Vagina (tissue), 2 donors: ENCODE results near the gene TAX1BP3. TPM values are rescaled to one million over a fixed set of nuclear protein-coding genes. Genes with fewer than 3 reads are reported as not detected.

Source experiments
- DNase-seq, 2 donors: peaks; one replicate each; pipeline ENCODE4 v3.0.0-alpha.2; 2017; ENCODE audit errors: extremely low spot score in 2 of 2
- H3K27ac ChIP-seq: fragments of 200-600 bp; sonication (generic); one replicate; pipeline ENCODE4 v1.5.1; 2019
- H3K27me3 ChIP-seq: fragments of 200-600 bp; sonication (generic); one replicate; pipeline ENCODE4 v1.5.1; 2019
- H3K36me3 ChIP-seq, 2 donors: fragments of 200-600 bp; sonication (generic); one replicate each; pipeline ENCODE4 v1.5.1; 2017 to 2019
- H3K4me1 ChIP-seq: fragments of 200-600 bp; sonication (generic); one replicate; pipeline ENCODE4 v1.5.1; 2019
- H3K4me3 ChIP-seq, 2 donors: fragments of 200-600 bp; sonication (generic); 1 replicate in 1 of 2; 2 replicates in 1 of 2; pipeline ENCODE4 v1.5.1; 2016 to 2019
- H3K9me3 ChIP-seq: fragments of 200-600 bp; sonication (generic); one replicate; pipeline ENCODE4 v1.5.1; 2019
- POLR2A ChIP-seq, 2 donors: fragments of 450-650 bp; IDR thresholded peaks; one replicate each; pipeline ENCODE4 v1.6.1; 2017; ENCODE audit warnings: antibody characterized with exemption in 2 of 2, mild to moderate bottlenecking in 2 of 2, moderate library complexity in 2 of 2
- POLR2AphosphoS5 ChIP-seq, 2 donors: sonication (generic); formaldehyde crosslinking; IDR thresholded peaks; one replicate each; pipeline ENCODE4 v1.9.0; 2017; ENCODE audit warnings: antibody characterized with exemption in 2 of 2, mild to moderate bottlenecking in 2 of 2, low read depth in 1 of 2; ENCODE audit not compliant: insufficient read depth in 1 of 2
- intact Hi-C: fragments of 100-400 bp; cut with DNase I; formaldehyde crosslinking; loops from one replicate; pipeline ENCODE4 v1.15.1; 2023
- total RNA-seq: library from RNA; depleted of rRNA; stranded (reverse); fragments of >200 nt; gene quantifications from one replicate; pipeline ENCODE4 v1.2.3, GENCODE V29; 2016
- TF ChIP-seq, protein P1 (sequence below), 3 experiments: fragments of 450-650 bp in 2 of 3; fragments of 200-600 bp in 1 of 3; sonication (generic) in 1 of 3; IDR thresholded peaks; one replicate each; pipeline ENCODE4 v1.5.1; 2017 to 2019; ENCODE audit warnings: antibody characterized with exemption in 3 of 3, mild to moderate bottlenecking in 2 of 3, moderate library complexity in 2 of 3

The TAX1BP3 gene
- total RNA-seq, 1 donor from 2014 or later = 78.1 TPM

DNA sequence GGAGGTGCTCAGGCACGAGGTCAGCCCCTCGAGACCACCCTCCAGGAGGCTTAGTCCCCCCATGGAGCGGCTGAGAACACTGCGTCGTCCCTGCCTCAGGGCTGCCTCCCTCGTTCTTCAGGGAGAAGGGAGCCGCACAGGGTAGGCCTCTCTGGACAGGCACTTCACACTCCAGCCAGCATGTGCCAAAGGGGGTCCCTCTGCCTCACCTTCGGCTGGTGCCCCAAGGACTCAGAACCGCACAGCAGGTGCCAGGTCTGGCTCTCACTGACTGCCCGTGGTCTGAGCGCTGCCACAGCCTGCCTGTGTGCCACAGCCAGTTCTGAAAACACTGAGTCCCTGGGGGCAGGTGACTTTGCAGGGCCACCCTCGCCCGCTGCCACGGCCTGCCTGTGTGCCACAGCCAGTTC lies 20.5 kb upstream of the TAX1BP3 start:
- H3K27me3 ChIP-seq = no peaks in the 10 kb centered on the region
- intact Hi-C loops = no loop called here
- H3K4me3 ChIP-seq = no peak overlapping the region
- H3K36me3 ChIP-seq = no peaks in the 10 kb centered on the region
- H3K27ac ChIP-seq = no peak overlapping the region
- TF ChIP-seq, protein P1, sequence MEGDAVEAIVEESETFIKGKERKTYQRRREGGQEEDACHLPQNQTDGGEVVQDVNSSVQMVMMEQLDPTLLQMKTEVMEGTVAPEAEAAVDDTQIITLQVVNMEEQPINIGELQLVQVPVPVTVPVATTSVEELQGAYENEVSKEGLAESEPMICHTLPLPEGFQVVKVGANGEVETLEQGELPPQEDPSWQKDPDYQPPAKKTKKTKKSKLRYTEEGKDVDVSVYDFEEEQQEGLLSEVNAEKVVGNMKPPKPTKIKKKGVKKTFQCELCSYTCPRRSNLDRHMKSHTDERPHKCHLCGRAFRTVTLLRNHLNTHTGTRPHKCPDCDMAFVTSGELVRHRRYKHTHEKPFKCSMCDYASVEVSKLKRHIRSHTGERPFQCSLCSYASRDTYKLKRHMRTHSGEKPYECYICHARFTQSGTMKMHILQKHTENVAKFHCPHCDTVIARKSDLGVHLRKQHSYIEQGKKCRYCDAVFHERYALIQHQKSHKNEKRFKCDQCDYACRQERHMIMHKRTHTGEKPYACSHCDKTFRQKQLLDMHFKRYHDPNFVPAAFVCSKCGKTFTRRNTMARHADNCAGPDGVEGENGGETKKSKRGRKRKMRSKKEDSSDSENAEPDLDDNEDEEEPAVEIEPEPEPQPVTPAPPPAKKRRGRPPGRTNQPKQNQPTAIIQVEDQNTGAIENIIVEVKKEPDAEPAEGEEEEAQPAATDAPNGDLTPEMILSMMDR (IDR thresholded peaks at IDR 0.05) = no peak
- no peak for TF ChIP-seq POLR2A (IDR thresholded peaks at IDR 0.05)
- no peak for TF ChIP-seq POLR2AphosphoS5 (IDR thresholded peaks at IDR 0.05; ENCODE audit: insufficient read depth in 1 of 2, low read depth in 1 of 2)
- no peaks in the 10 kb centered on the region for H3K9me3 ChIP-seq
- DNase-seq = no peak
- no peaks in the 10 kb centered on the region for H3K4me1 ChIP-seq

DNA sequence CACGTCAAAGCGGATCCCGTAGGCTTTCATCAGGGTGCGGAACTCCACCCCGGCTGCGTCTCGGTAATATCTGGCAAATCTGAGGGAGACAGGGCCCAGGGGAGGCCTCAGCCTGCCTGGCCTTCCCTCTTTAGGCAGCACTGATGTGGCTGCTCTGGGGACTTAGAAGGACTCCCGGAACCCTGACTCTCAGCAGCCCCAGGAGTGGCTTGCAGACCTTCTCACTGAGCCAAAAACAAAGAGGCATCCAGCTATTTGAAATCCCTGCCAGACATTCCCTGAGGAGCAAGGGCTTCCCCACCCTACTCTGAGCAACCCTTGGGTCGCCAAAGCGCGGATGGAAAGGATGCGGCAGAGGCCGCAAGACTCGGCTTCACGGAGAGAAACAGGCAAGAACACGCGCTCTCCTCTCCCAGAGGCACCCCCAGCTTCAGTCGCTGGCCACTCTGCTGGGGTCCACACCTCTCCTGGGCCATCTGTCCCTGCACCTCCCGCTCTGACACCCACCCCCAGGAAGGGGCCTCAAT lies 19.7 kb upstream of the TAX1BP3 start:
- Histone ChIP-seq H3K27me3 (no peaks in the 10 kb centered on the region), H3K36me3 (no peaks in the 10 kb centered on the region), H3K9me3 (no peaks in the 10 kb centered on the region), H3K27ac (no peak overlapping the region), H3K4me1 (no peaks in the 10 kb centered on the region), H3K4me3 (no peak overlapping the region)
- intact Hi-C loops = no loop called here
- TF ChIP-seq, protein P1 (IDR thresholded peaks at IDR 0.05) = no peak
- no peak for TF ChIP-seq POLR2A (IDR thresholded peaks at IDR 0.05)
- DNase-seq = no peak

DNA sequence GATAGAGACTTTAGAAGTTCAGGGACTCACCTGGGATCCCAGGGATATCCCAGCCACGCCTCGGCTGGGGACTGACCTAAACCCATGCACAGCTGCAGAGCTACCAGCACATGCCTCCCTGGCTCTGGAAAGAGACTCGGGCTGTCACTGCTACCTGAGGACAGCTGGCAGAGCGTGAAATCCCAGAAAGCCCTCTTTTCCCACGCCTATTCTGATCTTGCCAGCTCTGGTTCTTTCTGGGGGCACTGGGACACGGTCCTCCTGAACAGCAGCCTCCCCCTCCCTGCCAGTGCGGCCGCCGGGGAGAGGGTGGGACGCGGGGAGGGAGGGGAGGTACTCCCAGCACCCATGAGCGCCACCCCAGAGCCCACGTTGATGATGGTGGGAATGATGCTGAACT lies 16.8 kb upstream of the TAX1BP3 start:
- Histone ChIP-seq H3K27ac (no peak overlapping the region), H3K4me1 (no peaks in the 10 kb centered on the region), H3K9me3 (no peaks in the 10 kb centered on the region), H3K27me3 (no peaks in the 10 kb centered on the region), H3K4me3 (no peak overlapping the region), H3K36me3 (no peaks in the 10 kb centered on the region)
- DNase-seq = no peak
- intact Hi-C loops = no loop called here
- TF ChIP-seq, protein P1 (IDR thresholded peaks at IDR 0.05) = no peak
- TF ChIP-seq POLR2A (IDR thresholded peaks at IDR 0.05) = no peak
- no peak for TF ChIP-seq POLR2AphosphoS5 (IDR thresholded peaks at IDR 0.05; ENCODE audit: insufficient read depth in 1 of 2, low read depth in 1 of 2)

DNA sequence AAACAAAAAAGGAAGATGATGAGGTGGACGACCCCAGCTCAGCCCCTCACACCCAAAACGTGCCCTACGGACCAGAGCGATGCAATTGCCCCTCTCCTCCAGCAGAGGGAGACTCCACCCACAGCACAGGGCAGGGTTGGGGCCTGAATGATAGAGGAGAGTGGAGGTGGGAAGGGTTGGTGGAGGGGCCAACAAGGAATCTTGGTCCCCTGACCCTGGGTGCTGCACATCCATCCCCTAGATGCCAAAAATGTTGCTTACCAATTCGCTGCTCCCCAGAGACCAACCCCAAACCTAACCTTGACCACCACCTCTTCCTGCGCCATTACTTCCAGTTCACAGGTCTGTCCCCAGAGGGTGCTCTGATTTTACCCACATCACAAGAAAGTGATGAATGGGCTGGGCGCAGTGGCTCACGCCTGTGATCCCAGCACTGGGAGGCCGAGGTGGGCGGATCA lies 14.7 kb upstream of the TAX1BP3 start:
- intact Hi-C loops = no loop called here
- no peak overlapping the region for H3K27ac ChIP-seq
- H3K9me3 ChIP-seq = no peaks in the 10 kb centered on the region
- no peaks in the 10 kb centered on the region for H3K4me1 ChIP-seq
- H3K4me3 ChIP-seq = no peak overlapping the region
- H3K27me3 ChIP-seq = no peaks in the 10 kb centered on the region
- H3K36me3 ChIP-seq = no peaks in the 10 kb centered on the region
- no peak for DNase-seq
- TF ChIP-seq POLR2A (IDR thresholded peaks at IDR 0.05) = no peak
- TF ChIP-seq, protein P1 (IDR thresholded peaks at IDR 0.05) = peak; percentile 49 to 78 (median 62)

DNA sequence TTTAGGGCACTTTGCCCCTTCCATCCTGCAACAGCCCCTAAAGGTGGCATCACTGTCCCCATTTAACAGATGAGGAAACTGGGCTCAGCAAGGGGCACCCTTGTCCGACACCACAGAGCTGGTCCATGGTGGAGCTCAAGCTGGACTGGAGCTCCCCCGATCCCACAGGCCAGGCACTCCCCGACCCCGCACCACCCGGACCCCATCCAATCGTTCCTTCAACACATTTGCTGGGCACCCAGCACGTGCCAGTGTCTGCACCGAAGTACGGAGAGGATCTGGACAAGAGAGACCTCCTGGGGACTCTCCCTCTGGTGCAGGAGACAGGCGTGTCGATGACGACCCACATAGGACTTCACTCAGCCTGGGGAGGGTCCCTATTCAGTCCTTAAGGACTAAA lies 13.7 kb upstream of the TAX1BP3 start:
- Histone ChIP-seq H3K27me3 (no peaks in the 10 kb centered on the region), H3K4me1 (no peaks in the 10 kb centered on the region), H3K27ac (no peak overlapping the region), H3K36me3 (no peaks in the 10 kb centered on the region), H3K4me3 (no peak overlapping the region), H3K9me3 (no peaks in the 10 kb centered on the region)
- DNase-seq = no peak
- intact Hi-C loops = no loop called here
- TF ChIP-seq, protein P1 (IDR thresholded peaks at IDR 0.05) = no peak
- TF ChIP-seq POLR2AphosphoS5 (IDR thresholded peaks at IDR 0.05; ENCODE audit: insufficient read depth in 1 of 2, low read depth in 1 of 2) (no peak), POLR2A (IDR thresholded peaks at IDR 0.05) (no peak)
